Heart left ventricle (tissue), 16 donors: ENCODE measurements around the gene SUSD4. TPM values are rescaled to one million over a fixed set of nuclear protein-coding genes. Genes with fewer than 3 reads are reported as not detected.

Experiments
- ATAC-seq, 4 donors: fragments of 200-7000 bp; cut with Tn5 transposase; one replicate each; pipeline ENCODE4 v1.9.1; 2020 to 2022; ENCODE audit warnings: moderate library complexity in 4 of 4, mild to moderate bottlenecking in 3 of 4, moderate number of reproducible peaks in 1 of 4
- DNase-seq, 5 donors: peaks; one replicate each; pipeline ENCODE4 v3.0.0-alpha.2; 2020
- H3K27ac ChIP-seq, 12 donors: fragments of 200-600 bp; sonication (generic) in 4 of 12; one replicate each; pipeline versions ENCODE4 v1.5.0 to v1.8.0; 2016 to 2022; ENCODE audit warnings: mild to moderate bottlenecking in 2 of 12
- H3K27me3 ChIP-seq, 9 donors: fragments of 200-600 bp; sonication (generic) in 2 of 9; one replicate each; pipeline versions ENCODE4 v1.5.1 to v1.8.0; 2016 to 2022; ENCODE audit warnings: mild to moderate bottlenecking in 3 of 9
- H3K36me3 ChIP-seq, 9 donors: fragments of 200-600 bp; sonication (generic) in 2 of 9; one replicate each; pipeline versions ENCODE4 v1.5.0 to v1.8.0; 2018 to 2022; ENCODE audit warnings: mild to moderate bottlenecking in 2 of 9
- H3K4me1 ChIP-seq, 12 donors: fragments of 200-600 bp; sonication (generic) in 4 of 12; one replicate each; pipeline versions ENCODE4 v1.5.0 to v1.8.0; 2016 to 2022; ENCODE audit warnings: mild to moderate bottlenecking in 3 of 12
- H3K4me3 ChIP-seq, 12 donors: fragments of 200-600 bp; sonication (generic) in 4 of 12; one replicate each; pipeline versions ENCODE4 v1.5.0 to v1.8.0; 2017 to 2022; ENCODE audit warnings: mild to moderate bottlenecking in 9 of 12, moderate library complexity in 4 of 12
- H3K9me3 ChIP-seq, 12 donors: fragments of 200-600 bp; sonication (generic) in 4 of 12; one replicate each; pipeline versions ENCODE4 v1.5.0 to v1.8.0; 2016 to 2022; ENCODE audit warnings: mild to moderate bottlenecking in 1 of 12
- POLR2A ChIP-seq, 2 donors: fragments of 450-650 bp; IDR thresholded peaks; one replicate each; pipeline ENCODE4 v1.6.1; 2017; ENCODE audit warnings: antibody characterized with exemption in 2 of 2, mild to moderate bottlenecking in 2 of 2, moderate library complexity in 2 of 2
- WGBS, 4 donors: extraction: QIAGEN DNeasy Blood & Tissue Kit in 2 of 4; methylation state at CpG; one replicate each; pipeline versions ENCODE4 v1.1.5 to v1.1.7; 2013 to 2018; 5-methylcytosine and 5-hydroxymethylcytosine counted together
- intact Hi-C, 10 donors: fragments of 100-400 bp; cut with DNase I; formaldehyde crosslinking; loops; one replicate each; pipeline versions ENCODE4 v1.11.1 to v1.14.2; 2022
- polyA plus RNA-seq, 2 donors: library from polyadenylated mRNA; stranded (reverse); fragments of 200-250 nt; gene quantifications; one replicate each; pipeline ENCODE4 v1.2.3, GENCODE V29; 2013
- total RNA-seq, 9 donors: library from RNA; depleted of rRNA in 2 of 9; stranded (reverse); fragments of >200 nt in 2 of 9; fragmentation: NEBNext Ultra II Directional in 3 of 9; extraction: Animal tissue kit (Norgen Biotek cat#: 25700) in 3 of 9; gene quantifications; one replicate each; pipeline versions ENCODE4 v1.1.0 to v1.2.4, GENCODE V29; 2016 to 2023
- TF ChIP-seq, protein P1 (sequence below), 12 donors: fragments of 200-600 bp; sonication (generic) in 4 of 12; IDR thresholded peaks; one replicate each; pipeline versions ENCODE4 v1.5.0 to v1.8.0; 2018 to 2022; ENCODE audit warnings: antibody characterized with exemption in 12 of 12, mild to moderate bottlenecking in 5 of 12
- donor health status: ischemic (EF 13 %, LVEDD 7.1; RV severe dilation, severe dysfunction).
- donor health status: healthy with polysubstance abuse.
- donor health status: DM: no; HTN: yes; CAD: no.
- donor health status: DM: no; HTN: no; CAD: no.
- donor health status: ischemic (EF 25% LVEDD 6.9; RV normal size, moderate dysfunction).
- donor health status: ischemic (EF 25% LVEDD 5.7; RV mildly dilated, moderate dysfunction).
- donor health status: healthy.
- donor health status: DM: yes; HTN: yes; CAD: no.
- donor health status: ischemic (EF 35%, LVEDD 5.7; RV mildly dilated, moderate dysfunction).
- donor health status: nonischemic (EF 11% LVEDD 7.7; RV severe dilation, severe dysfunction).
- donor health status: DM: yes; HTN: yes; CAD: no.
- donor health status: PGD.
- donor health status: ischemic (EF 29% LVEDD 5.4; RV normal size, mild dysfunction).
- donor health status: nonischemic (EF 23%, LVEDD 6.1; RV moderate dilation, normal function).

The SUSD4 gene
- total and polyA plus RNA-seq, 11 donors, result 0.40 to 27.2 (median 2.4) TPM

DNA sequence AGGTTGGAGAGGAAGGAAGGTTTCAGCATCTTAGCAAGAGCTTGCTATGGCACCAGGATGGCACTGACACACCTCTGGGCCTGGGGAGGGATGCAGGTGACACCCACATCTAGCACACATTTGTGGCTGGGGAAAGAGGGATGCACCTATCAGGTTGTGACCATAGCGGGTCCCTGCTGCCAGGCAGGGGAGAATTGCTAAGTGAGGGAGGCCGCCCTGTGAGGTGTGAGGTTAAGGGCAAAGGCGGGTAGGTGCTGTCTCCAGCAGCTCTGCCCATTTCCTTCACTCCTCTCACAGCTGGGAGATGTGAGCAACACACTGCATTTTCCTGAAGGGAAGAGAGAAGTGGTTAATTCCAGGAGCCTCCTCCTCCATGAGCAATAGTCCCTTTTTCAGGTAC is 137.7 kb downstream of the SUSD4 start:
- 90 to 95% (median 93%) methylated on average over 3 of the region's 3 CpGs for WGBS, 4 donors
- no peak overlapping the region for H3K4me3 ChIP-seq
- no peak for DNase-seq

DNA sequence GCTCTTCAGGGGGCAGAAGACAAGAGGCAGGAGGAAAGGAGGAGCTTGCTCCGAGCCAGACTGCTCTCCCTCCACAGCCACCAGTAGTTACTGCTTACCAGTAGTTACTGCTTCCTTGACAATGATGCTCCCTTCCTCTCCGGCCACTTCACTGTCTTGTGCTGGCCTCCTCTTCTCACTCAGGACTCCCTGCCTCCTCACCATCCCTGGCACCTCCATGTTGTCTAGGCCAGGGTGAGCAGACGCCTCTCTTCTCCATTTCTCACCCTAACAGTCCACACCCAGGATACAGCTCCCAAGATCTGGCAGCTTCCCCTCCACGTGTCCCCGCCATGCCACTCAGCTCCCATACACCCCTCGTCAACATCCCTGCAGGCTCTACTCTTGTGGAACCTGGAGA is 138.5 kb downstream of the SUSD4 start:
- DNase-seq, result no peak
- 86 to 92% (median 89%) methylated on average over 6 of the region's 6 CpGs for WGBS, 4 donors
- Histone ChIP-seq H3K9me3 (no peaks in the 10 kb centered on the region), H3K27me3 (no peaks in the 10 kb centered on the region), H3K27ac (no peak overlapping the region), H3K4me3 (no peak overlapping the region), H3K4me1 (no peaks in the 10 kb centered on the region), H3K36me3 (no peaks in the 10 kb centered on the region)
- intact Hi-C loops, result no loop called here
- no peak for ATAC-seq
- TF ChIP-seq, protein P1, sequence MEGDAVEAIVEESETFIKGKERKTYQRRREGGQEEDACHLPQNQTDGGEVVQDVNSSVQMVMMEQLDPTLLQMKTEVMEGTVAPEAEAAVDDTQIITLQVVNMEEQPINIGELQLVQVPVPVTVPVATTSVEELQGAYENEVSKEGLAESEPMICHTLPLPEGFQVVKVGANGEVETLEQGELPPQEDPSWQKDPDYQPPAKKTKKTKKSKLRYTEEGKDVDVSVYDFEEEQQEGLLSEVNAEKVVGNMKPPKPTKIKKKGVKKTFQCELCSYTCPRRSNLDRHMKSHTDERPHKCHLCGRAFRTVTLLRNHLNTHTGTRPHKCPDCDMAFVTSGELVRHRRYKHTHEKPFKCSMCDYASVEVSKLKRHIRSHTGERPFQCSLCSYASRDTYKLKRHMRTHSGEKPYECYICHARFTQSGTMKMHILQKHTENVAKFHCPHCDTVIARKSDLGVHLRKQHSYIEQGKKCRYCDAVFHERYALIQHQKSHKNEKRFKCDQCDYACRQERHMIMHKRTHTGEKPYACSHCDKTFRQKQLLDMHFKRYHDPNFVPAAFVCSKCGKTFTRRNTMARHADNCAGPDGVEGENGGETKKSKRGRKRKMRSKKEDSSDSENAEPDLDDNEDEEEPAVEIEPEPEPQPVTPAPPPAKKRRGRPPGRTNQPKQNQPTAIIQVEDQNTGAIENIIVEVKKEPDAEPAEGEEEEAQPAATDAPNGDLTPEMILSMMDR (IDR thresholded peaks at IDR 0.05), result no peak
- TF ChIP-seq POLR2A (IDR thresholded peaks at IDR 0.05), result no peak

More for the DNA sequence above, 137.7 kb downstream of the SUSD4 start:
- no peak for TF ChIP-seq POLR2A (IDR thresholded peaks at IDR 0.05)
- TF ChIP-seq, protein P1 (IDR thresholded peaks at IDR 0.05), result no peak
- Histone ChIP-seq H3K27ac (no peak overlapping the region), H3K4me1 (no peaks in the 10 kb centered on the region), H3K27me3 (no peaks in the 10 kb centered on the region), H3K36me3 (no peaks in the 10 kb centered on the region), H3K9me3 (no peaks in the 10 kb centered on the region)
- intact Hi-C loops, result no loop called here
- ATAC-seq, result no peak

DNA sequence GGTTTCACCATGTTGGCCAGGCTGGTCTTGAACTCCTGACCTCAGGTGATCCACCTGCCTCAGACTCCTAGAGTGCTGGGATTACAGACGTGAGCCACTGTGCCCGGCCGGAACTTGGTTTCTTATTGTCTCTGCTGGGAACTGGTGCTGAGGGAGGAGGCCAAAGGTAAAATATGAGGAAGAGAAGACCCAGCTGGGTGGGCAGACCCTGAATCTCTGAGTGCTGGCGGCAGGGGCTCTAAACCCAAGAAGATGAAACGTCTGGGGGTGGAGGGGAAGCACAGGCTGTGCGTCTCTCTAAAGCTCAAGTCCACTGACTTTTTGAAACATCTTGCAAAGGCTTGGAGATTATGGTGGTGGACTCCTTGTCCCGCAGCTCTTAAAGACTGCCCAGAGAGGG is 138.9 kb downstream of the SUSD4 start:
- Histone ChIP-seq H3K36me3 (no peaks in the 10 kb centered on the region), H3K4me3 (no peak overlapping the region), H3K27me3 (no peaks in the 10 kb centered on the region), H3K4me1 (no peaks in the 10 kb centered on the region), H3K9me3 (no peaks in the 10 kb centered on the region), H3K27ac (no peak overlapping the region)
- no peak for DNase-seq
- intact Hi-C loops, result no loop called here
- TF ChIP-seq, protein P1 (IDR thresholded peaks at IDR 0.05), result no peak
- TF ChIP-seq POLR2A (IDR thresholded peaks at IDR 0.05), result no peak
- 91 to 94% (median 92%) methylated on average over 7 of the region's 7 CpGs for WGBS, 4 donors
- ATAC-seq, result no peak

- H3K9me3 ChIP-seq, result peaks cover 0 to 4% (median 0%) of the 10 kb centered on the region in 12 donors
- intact Hi-C loops, result no loop called here
- no peaks in the 10 kb centered on the region for H3K4me1 ChIP-seq
- 79 to 89% (median 83%) methylated on average over 13 of the region's 13 CpGs for WGBS, 4 donors
- H3K27ac ChIP-seq, result no peak overlapping the region
- TF ChIP-seq, protein P1 (IDR thresholded peaks at IDR 0.05), result no peak
- no peak for TF ChIP-seq POLR2A (IDR thresholded peaks at IDR 0.05)
- DNase-seq (no peak), ATAC-seq (no peak)
- no peaks in the 10 kb centered on the region for H3K27me3 ChIP-seq
- no peaks in the 10 kb centered on the region for H3K36me3 ChIP-seq
- no peak overlapping the region for H3K4me3 ChIP-seq
These were observed 139.5 kb downstream of the SUSD4 start for GRCh38 chr1:223224465-223224864.
